Ishikawa (cell line): ENCODE data around the gene CEP104.

ENCODE experiments used
- CEBPB ChIP-seq: IDR thresholded peaks from 2 replicates; pipeline ENCODE4 v1.6.1; 2012
- CREB1 ChIP-seq: IDR thresholded peaks from 2 replicates; pipeline ENCODE4 v1.6.1; 2012; ENCODE audit warnings: low read depth
- EGR1 ChIP-seq: IDR thresholded peaks from 2 replicates; pipeline ENCODE4 v1.6.1; 2012
- EP300 ChIP-seq: IDR thresholded peaks from 2 replicates; pipeline ENCODE4 v1.6.1; 2012; ENCODE audit warnings: borderline replicate concordance
- FOXM1 ChIP-seq: IDR thresholded peaks from 2 replicates; pipeline ENCODE4 v1.6.1; 2012; ENCODE audit warnings: low read depth, borderline replicate concordance
- NFIC ChIP-seq: IDR thresholded peaks from 2 replicates; pipeline ENCODE4 v1.6.1; 2012
- RAD21 ChIP-seq: IDR thresholded peaks from 2 replicates; pipeline ENCODE4 v1.6.1; 2012; ENCODE audit warnings: low read depth
- REST ChIP-seq: IDR thresholded peaks from 2 replicates; pipeline ENCODE4 v1.6.1; 2012; ENCODE audit warnings: low read depth, mild to moderate bottlenecking
- TAF1 ChIP-seq: IDR thresholded peaks from 2 replicates; pipeline ENCODE4 v1.6.1; 2012; ENCODE audit warnings: low read depth, mild to moderate bottlenecking
- TCF12 ChIP-seq: IDR thresholded peaks from 2 replicates; pipeline ENCODE4 v1.6.1; 2012; ENCODE audit warnings: low read depth
- TEAD4 ChIP-seq: IDR thresholded peaks from 2 replicates; pipeline ENCODE4 v1.6.1; 2012
- USF1 ChIP-seq: IDR thresholded peaks from 2 replicates; pipeline ENCODE4 v1.6.1; 2012
- YY1 ChIP-seq: IDR thresholded peaks from 2 replicates; pipeline ENCODE4 v1.6.1; 2012; ENCODE audit warnings: low read depth
- ZBTB7A ChIP-seq: IDR thresholded peaks from 2 replicates; pipeline ENCODE4 v1.6.1; 2012; ENCODE audit warnings: low read depth
- TF ChIP-seq, protein P1 (sequence below): IDR thresholded peaks from 2 replicates; pipeline ENCODE4 v1.6.1; 2012

The CEP104 gene

DNA sequence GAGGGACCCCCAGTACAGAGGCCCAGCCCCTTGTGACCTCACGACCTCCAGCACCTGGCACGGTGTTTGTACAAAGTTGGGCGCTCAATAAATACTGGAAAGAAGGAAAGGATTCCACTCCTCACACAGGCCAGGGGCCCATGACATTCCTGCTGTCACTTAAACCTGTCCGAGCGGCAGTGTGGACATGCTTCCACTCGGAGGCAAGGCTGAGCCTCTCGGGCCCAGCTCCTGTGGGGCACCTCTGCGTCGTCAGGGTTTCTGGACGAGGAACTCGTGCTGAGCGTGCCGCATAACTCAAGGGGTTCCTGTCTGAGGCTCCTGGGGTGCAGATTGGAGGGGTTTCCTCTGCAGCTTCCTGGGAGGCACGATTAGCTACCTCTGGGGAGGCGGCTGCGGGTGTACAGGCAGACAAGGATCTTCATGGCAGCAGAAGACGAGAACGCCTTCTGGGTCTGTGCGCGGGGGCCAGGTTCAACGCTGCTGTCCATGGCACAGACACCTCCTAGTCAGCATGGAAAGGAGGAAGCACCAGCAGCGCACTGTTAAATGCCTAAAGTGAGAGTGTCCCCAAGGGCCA, 88.1 kb downstream of the CEP104 start:
- TF ChIP-seq REST (no peak), NFIC (no peak), YY1 (no peak), TCF12 (no peak), FOXM1 (no peak), EP300 (no peak), USF1 (no peak)
- TF ChIP-seq, protein P1, sequence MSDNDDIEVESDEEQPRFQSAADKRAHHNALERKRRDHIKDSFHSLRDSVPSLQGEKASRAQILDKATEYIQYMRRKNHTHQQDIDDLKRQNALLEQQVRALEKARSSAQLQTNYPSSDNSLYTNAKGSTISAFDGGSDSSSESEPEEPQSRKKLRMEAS, result no peak

DNA sequence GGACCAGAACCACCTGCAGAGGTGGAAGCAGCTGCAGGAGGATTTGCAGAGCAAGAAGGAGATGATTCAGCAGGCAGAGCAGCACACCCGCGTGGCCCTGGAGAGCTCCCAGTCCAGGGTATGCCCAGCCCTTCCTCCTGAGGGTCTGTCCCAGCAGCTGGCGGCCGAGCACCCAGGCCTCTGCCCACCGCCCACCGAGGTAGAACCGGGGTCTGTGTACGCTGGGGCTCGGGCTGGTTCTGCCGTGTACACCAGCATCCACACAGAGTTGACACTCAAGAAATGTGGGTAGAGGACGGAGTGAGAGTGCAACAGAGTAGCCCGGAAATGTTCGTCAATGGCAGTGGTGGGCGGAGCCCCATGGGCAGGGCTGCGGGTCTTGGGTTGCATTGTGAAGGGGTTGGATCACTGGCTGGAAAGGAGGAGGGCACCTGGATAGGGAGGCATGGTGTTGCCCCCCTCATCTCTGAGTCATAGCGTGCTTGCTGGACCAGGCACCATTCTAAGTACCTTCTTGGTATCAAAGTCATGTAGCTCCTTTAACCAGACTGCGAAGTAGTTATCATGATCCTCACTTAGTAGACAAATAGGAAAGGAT, 89.6 kb downstream of the CEP104 start:
- TF ChIP-seq TEAD4, result no peak
- TF ChIP-seq FOXM1, result no peak
- no peak for TF ChIP-seq CREB1
- TF ChIP-seq, protein P1, result no peak
- TF ChIP-seq RAD21, result no peak
- TF ChIP-seq CEBPB, result no peak
- TF ChIP-seq USF1, result no peak
- TF ChIP-seq EP300, result no peak
- TF ChIP-seq NFIC, result no peak
- no peak for TF ChIP-seq TCF12
- no peak for TF ChIP-seq REST
- no peak for TF ChIP-seq TAF1
- no peak for TF ChIP-seq YY1
- TF ChIP-seq EGR1, result no peak

DNA sequence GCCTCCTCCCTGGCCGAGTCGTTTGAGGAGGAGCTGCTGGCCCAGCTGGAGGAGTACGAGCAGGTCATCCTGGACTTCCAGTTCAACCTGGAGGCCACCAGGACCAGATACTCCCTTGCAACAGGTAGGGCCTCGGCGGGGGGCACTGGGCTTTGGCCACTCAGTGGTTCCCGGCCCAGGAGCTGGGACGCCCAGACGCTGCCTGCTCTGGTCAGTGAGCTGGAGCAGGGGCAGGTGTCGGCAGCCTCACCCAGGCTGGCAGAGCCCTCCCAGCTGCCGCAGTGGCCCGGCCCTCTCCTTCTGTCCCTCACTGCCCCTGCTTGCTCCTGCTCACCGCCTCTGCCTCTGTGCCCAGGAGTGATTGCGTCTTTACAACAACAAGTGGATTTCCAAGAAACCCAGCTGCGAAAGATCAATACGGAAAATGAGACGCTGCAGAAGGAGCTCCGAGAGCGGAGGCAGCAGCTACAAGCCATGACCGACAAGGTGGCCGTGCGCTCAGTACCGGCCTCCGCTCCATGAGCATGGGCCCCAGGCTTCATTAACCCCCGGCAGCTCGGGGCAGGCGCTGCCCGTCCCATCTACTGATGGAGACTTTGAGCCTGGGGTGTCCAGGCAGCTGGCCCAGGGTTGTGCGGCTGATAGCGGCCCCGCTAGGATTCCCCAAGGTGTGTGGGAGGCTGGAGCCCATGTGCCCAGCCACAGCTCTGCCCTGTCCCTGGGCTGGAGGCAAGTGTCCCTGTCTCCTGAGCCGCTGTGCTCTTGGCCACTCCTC, 93.5 kb downstream of the CEP104 start:
- no peak for TF ChIP-seq TCF12
- TF ChIP-seq, protein P1, result no peak

- TF ChIP-seq TCF12 (no peak), RAD21 (no peak), EGR1 (no peak), CEBPB (no peak), TAF1 (no peak), ZBTB7A (no peak), REST (no peak), USF1 (no peak), YY1 (no peak), CREB1 (no peak), EP300 (no peak)
Measured at GRCh38 chr1:3762873-3763228, 94.2 kb downstream of the CEP104 start.
